H9 (cell line): Measurements from ENCODE around the gene TMEM63B. TPM values are rescaled to one million over a fixed set of nuclear protein-coding genes. Genes with fewer than 3 reads are reported as not detected.

Experiments used
- DNase-seq: peaks from one replicate; pipeline ENCODE4 v3.0.0-alpha.2; 2017
- H2AFZ ChIP-seq: one replicate; pipeline ENCODE4 v1.6.1; 2013; ENCODE audit warnings: mild to moderate bottlenecking, low read length, control low read depth, moderate library complexity
- H2AK5ac ChIP-seq: 2 replicates; pipeline ENCODE4 v1.6.1; 2013; ENCODE audit warnings: low read length, control low read depth, mixed read lengths; ENCODE audit not compliant: insufficient read length
- H2BK120ac ChIP-seq: one replicate; pipeline ENCODE4 v1.6.1; 2013; ENCODE audit warnings: low read depth, mild to moderate bottlenecking, low read length, control low read depth, inconsistent platforms; ENCODE audit not compliant: poor library complexity, severe bottlenecking
- H2BK12ac ChIP-seq: 2 replicates; pipeline ENCODE4 v1.6.1; 2013; ENCODE audit warnings: low read length, control low read depth, mixed read lengths, low read depth; ENCODE audit not compliant: insufficient read length
- H2BK15ac ChIP-seq: 2 replicates; pipeline ENCODE4 v1.6.1; 2013; ENCODE audit warnings: low read depth, low read length, control low read depth
- H2BK20ac ChIP-seq: one replicate; pipeline ENCODE4 v1.6.1; 2013; ENCODE audit warnings: low read depth, mild to moderate bottlenecking, low read length, control low read depth, inconsistent platforms; ENCODE audit not compliant: poor library complexity, severe bottlenecking
- H2BK5ac ChIP-seq: 2 replicates; pipeline ENCODE4 v1.6.1; 2013; ENCODE audit warnings: low read length, control low read depth, mixed read lengths; ENCODE audit not compliant: insufficient read length
- H3K14ac ChIP-seq: 2 replicates; pipeline ENCODE4 v1.6.1; 2013; ENCODE audit warnings: low read length, control low read depth; ENCODE audit not compliant: insufficient read depth
- H3K18ac ChIP-seq: 2 replicates; pipeline ENCODE4 v1.6.1; 2013; ENCODE audit warnings: low read depth, mild to moderate bottlenecking, mixed read lengths, low read length, control low read depth; ENCODE audit not compliant: insufficient read length
- H3K23ac ChIP-seq: 2 replicates; pipeline ENCODE4 v1.6.1; 2013; ENCODE audit warnings: low read length, control low read depth, mixed read lengths, low read depth; ENCODE audit not compliant: insufficient read length
- H3K23me2 ChIP-seq: 2 replicates; pipeline ENCODE4 v1.6.1; 2013; ENCODE audit warnings: low read depth, mild to moderate bottlenecking, mixed read lengths, low read length, control low read depth; ENCODE audit not compliant: insufficient read length, poor library complexity, severe bottlenecking
- H3K27ac ChIP-seq: 2 replicates; pipeline ENCODE4 v1.5.1; 2013; ENCODE audit warnings: low read length, control low read depth, mixed read lengths, low read depth; ENCODE audit not compliant: insufficient read length
- H3K27me3 ChIP-seq: 2 replicates; pipeline ENCODE4 v1.6.1; 2013; ENCODE audit warnings: low read length, control low read depth, inconsistent platforms; ENCODE audit not compliant: insufficient read depth
- H3K4ac ChIP-seq: 2 replicates; pipeline ENCODE4 v1.6.1; 2013; ENCODE audit warnings: low read depth, mild to moderate bottlenecking, control low read depth, inconsistent platforms, low read length, moderate library complexity
- H3K4me1 ChIP-seq: 2 replicates; pipeline ENCODE4 v1.6.1; 2013; ENCODE audit warnings: low read length, control low read depth, inconsistent platforms; ENCODE audit not compliant: insufficient read depth
- H3K4me2 ChIP-seq: 2 replicates; pipeline ENCODE4 v1.6.1; 2013; ENCODE audit warnings: low read length, control low read depth, mixed read lengths; ENCODE audit not compliant: insufficient read length, insufficient read depth
- H3K56ac ChIP-seq: 2 replicates; pipeline ENCODE4 v1.6.1; 2013; ENCODE audit warnings: low read depth, mild to moderate bottlenecking, mixed read lengths, low read length, control low read depth; ENCODE audit not compliant: insufficient read length
- H3K79me1 ChIP-seq: 2 replicates; pipeline ENCODE4 v1.6.1; 2013; ENCODE audit warnings: low read depth, mild to moderate bottlenecking, moderate library complexity, low read length, control low read depth, inconsistent platforms; ENCODE audit not compliant: insufficient read depth, poor library complexity, severe bottlenecking
- H3K79me2 ChIP-seq: 2 replicates; pipeline ENCODE4 v1.6.1; 2013; ENCODE audit warnings: low read length, control low read depth, inconsistent platforms; ENCODE audit not compliant: insufficient read depth
- H3K9ac ChIP-seq: 2 replicates; pipeline ENCODE4 v1.6.1; 2013; ENCODE audit warnings: low read length, control low read depth, mixed read lengths; ENCODE audit not compliant: insufficient read length; ENCODE audit errors: extremely low read depth
- H3K9me3 ChIP-seq: one replicate; pipeline ENCODE4 v1.6.1; 2013; ENCODE audit warnings: low read depth, low read length, inconsistent platforms; ENCODE audit not compliant: control insufficient read depth
- H3T11ph ChIP-seq: one replicate; pipeline ENCODE4 v1.6.1; 2013; ENCODE audit warnings: mild to moderate bottlenecking, low read length, control low read depth, inconsistent platforms
- H4K20me1 ChIP-seq: one replicate; pipeline ENCODE4 v1.6.1; 2013; ENCODE audit not compliant: control insufficient read depth, insufficient read length, insufficient read depth
- H4K5ac ChIP-seq: 2 replicates; pipeline ENCODE4 v1.6.1; 2013; ENCODE audit warnings: low read depth, mild to moderate bottlenecking, mixed read lengths, low read length, control low read depth; ENCODE audit not compliant: insufficient read length
- H4K8ac ChIP-seq: replicated peaks from 2 replicates; pipeline ENCODE4 v1.6.1; 2013; ENCODE audit warnings: low read length, control low read depth, mixed read lengths, low read depth; ENCODE audit not compliant: insufficient read length
- H4K91ac ChIP-seq: 2 replicates; pipeline ENCODE4 v1.6.1; 2013; ENCODE audit warnings: low read depth, mild to moderate bottlenecking, moderate library complexity, mixed read lengths, low read length, control low read depth; ENCODE audit not compliant: insufficient read length
- H3K27ac Mint-ChIP-seq, 3 experiments: 2 replicates in 2 of 3; 3 replicates in 1 of 3; pipeline ENCODE4 v1.8.0; 2020 to 2021; ENCODE audit warnings: mixed read lengths in 3 of 3, mild to moderate bottlenecking in 1 of 3, moderate library complexity in 1 of 3
- H3K27me3 Mint-ChIP-seq: 2 replicates; pipeline ENCODE4 v1.8.0; 2021; ENCODE audit warnings: low read depth, mild to moderate bottlenecking, moderate library complexity, mixed read lengths
- H3K36me3 Mint-ChIP-seq, 3 experiments: 2 replicates in 2 of 3; 3 replicates in 1 of 3; pipeline ENCODE4 v1.8.0; 2020 to 2021; ENCODE audit warnings: low read depth in 3 of 3, mixed read lengths in 3 of 3; ENCODE audit not compliant: insufficient read depth in 1 of 3
- H3K4me1 Mint-ChIP-seq, 2 experiments: 2 replicates each; pipeline ENCODE4 v1.8.0; 2020; ENCODE audit warnings: mixed read lengths in 2 of 2
- H3K4me3 Mint-ChIP-seq, 2 experiments: 2 replicates in 1 of 2; 3 replicates in 1 of 2; pipeline ENCODE4 v1.8.0; 2020 to 2021; ENCODE audit warnings: mild to moderate bottlenecking in 2 of 2, mixed read lengths in 2 of 2, moderate library complexity in 1 of 2
- H3K9me3 Mint-ChIP-seq, 2 experiments: 2 replicates in 1 of 2; 3 replicates in 1 of 2; pipeline ENCODE4 v1.8.0; 2020; ENCODE audit warnings: mild to moderate bottlenecking in 2 of 2, mixed read lengths in 2 of 2, moderate library complexity in 1 of 2
- WGBS: extraction: QIAGEN DNeasy Blood & Tissue Kit; methylation state at CpG from one replicate; pipeline ENCODE4 v1.1.7; 2013; ENCODE audit warnings: missing lambda C conversion rate, low lambda C conversion rate, mixed read lengths; ENCODE audit not compliant: insufficient read length; ENCODE audit errors: extremely low coverage; 5-methylcytosine and 5-hydroxymethylcytosine counted together
- total RNA-seq: library from RNA; stranded (reverse); gene quantifications from 2 replicates; pipeline ENCODE4 v1.2.1, GENCODE V29; 2021
- TF ChIP-seq, protein P1 (sequence below): fragments of 200-600 bp; sonication (generic); conservative IDR thresholded peaks from 3 replicates; pipeline ENCODE4 v1.8.0; 2021; ENCODE audit warnings: antibody characterized with exemption, mild to moderate bottlenecking

Gene TMEM63B
- total RNA-seq, 1 experiment from 2014 or later = 56.3 TPM

DNA sequence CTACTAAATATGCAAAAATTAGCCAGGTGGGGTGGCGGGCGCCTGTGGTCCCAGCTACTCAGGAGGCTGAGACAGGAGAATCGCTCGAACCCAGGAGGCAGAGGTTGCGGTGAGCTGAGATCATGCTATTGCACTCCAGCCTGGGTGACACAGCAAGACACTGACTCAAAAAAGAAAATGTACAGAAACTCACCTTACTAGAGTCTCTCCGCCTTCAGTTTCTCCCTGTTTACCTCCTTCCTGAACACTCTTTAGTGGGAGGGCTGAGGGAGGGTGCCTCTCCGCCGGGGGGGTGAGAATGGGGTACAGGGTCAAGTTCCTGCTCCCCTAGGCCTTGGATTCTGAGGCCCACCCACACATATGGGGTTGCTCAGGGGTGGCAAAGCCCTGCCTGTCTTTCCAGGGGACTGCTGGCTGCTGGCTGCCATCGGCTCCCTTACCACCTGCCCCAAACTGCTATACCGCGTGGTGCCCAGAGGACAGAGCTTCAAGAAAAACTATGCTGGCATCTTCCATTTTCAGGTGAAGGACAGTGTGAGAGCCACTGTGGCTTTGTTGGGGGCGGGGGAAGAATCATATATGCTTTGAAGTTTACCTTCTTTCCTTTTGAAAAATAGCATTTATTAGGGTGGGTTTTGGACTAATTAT is 44.7 kb downstream of the TMEM63B start:
- Histone ChIP-seq H4K5ac (no peak overlapping the region), H4K91ac (no peak overlapping the region), H2BK12ac (no peak overlapping the region), H2BK15ac (no peak overlapping the region), H2BK5ac (no peak overlapping the region), H3K4me2 (no peak overlapping the region), H3T11ph (no peak overlapping the region), H2BK20ac (no peak overlapping the region), H2BK120ac (no peak overlapping the region), H3K23ac (no peak overlapping the region), H3K27ac (no peak overlapping the region), H3K9me3 (no peaks in the 10 kb centered on the region), H3K23me2 (no peaks in the 10 kb centered on the region), H3K4ac (no peak overlapping the region), H3K4me1 (peaks cover 2% of the 10 kb centered on the region; the same call in 1 of the 2 replicates), H3K56ac (no peak overlapping the region), H3K18ac (no peak overlapping the region), H4K8ac (no peak overlapping the region), H2AFZ (no peak overlapping the region), H3K27me3 (no peaks in the 10 kb centered on the region), H3K9ac (no peak overlapping the region), H4K20me1 (peaks cover 3% of the 10 kb centered on the region), H2AK5ac (no peak overlapping the region), H3K79me2 (no peaks in the 10 kb centered on the region), H3K79me1 (no peaks in the 10 kb centered on the region), H3K14ac (no peak overlapping the region)
- Mint-ChIP-seq H3K9me3 (no peaks in the 10 kb centered on the region), H3K4me3 (no peak overlapping the region), H3K27ac (no peak overlapping the region), H3K27me3 (peaks cover 4% of the 10 kb centered on the region), H3K36me3 (no peaks in the 10 kb centered on the region; a peak in 1 of 7 replicates), H3K4me1 (peaks cover 11 to 20% of the 10 kb centered on the region in 2 experiments)
- DNase-seq = no peak
- no CpG with 5 or more reads among the region's 12 CpGs for WGBS
- TF ChIP-seq, protein P1, sequence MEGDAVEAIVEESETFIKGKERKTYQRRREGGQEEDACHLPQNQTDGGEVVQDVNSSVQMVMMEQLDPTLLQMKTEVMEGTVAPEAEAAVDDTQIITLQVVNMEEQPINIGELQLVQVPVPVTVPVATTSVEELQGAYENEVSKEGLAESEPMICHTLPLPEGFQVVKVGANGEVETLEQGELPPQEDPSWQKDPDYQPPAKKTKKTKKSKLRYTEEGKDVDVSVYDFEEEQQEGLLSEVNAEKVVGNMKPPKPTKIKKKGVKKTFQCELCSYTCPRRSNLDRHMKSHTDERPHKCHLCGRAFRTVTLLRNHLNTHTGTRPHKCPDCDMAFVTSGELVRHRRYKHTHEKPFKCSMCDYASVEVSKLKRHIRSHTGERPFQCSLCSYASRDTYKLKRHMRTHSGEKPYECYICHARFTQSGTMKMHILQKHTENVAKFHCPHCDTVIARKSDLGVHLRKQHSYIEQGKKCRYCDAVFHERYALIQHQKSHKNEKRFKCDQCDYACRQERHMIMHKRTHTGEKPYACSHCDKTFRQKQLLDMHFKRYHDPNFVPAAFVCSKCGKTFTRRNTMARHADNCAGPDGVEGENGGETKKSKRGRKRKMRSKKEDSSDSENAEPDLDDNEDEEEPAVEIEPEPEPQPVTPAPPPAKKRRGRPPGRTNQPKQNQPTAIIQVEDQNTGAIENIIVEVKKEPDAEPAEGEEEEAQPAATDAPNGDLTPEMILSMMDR = no peak
